ENCODE data around the gene SLC1A5. TPM values are rescaled to one million over a fixed set of nuclear protein-coding genes. Genes with fewer than 3 reads are reported as not detected.

Gene SLC1A5
- polyA plus RNA-seq, 4 donors = 37.8 to 54.3 (median 41.2) TPM

- no peak for DNase-seq (ENCODE audit: low read depth in 4 of 4, low spot score in 3 of 4)
These were observed 60.6 kb downstream of the SLC1A5 start for GRCh38 chr19:46727757-46728156.

- DNase-seq (ENCODE audit: low read depth in 4 of 4, low spot score in 3 of 4) = no peak
These were observed 61.4 kb downstream of the SLC1A5 start for GRCh38 chr19:46726971-46727501.

GRCh38 chr19:46726551-46726950 lies 61.8 kb downstream of the SLC1A5 start:
- no peak for DNase-seq (ENCODE audit: low read depth in 4 of 4, low spot score in 3 of 4)

GRCh38 chr19:46725859-46726393 lies 62.5 kb downstream of the SLC1A5 start:
- no peak for DNase-seq (ENCODE audit: low read depth in 4 of 4, low spot score in 3 of 4)

- DNase-seq (ENCODE audit: low read depth in 4 of 4, low spot score in 3 of 4) = no peak
These were observed 63.2 kb downstream of the SLC1A5 start for GRCh38 chr19:46725036-46725820.

Other genes with a start within 250 kb of the SLC1A5 start
- gene CALM3, start 187.3 kb downstream of the SLC1A5 start, polyA plus RNA-seq (ENCODE audit: insufficient read length in 4 of 4) = 100 to 1,000 TPM; 436 to 442 (median 441) TPM
- gene PTGIR, start 163.5 kb downstream of the SLC1A5 start, polyA plus RNA-seq (ENCODE audit: insufficient read length in 4 of 4) = 1 to 10 TPM; 1.5 to 2.6 (median 2.3) TPM
- gene GNG8, start 152.4 kb downstream of the SLC1A5 start, polyA plus RNA-seq (ENCODE audit: insufficient read length in 4 of 4) = 1 to 10 TPM; 2.4 to 4.7 (median 2.7) TPM
- 10 to 100 TPM; 24.2 to 29.1 (median 27.5) TPM for gene DACT3, start 127.4 kb downstream of the SLC1A5 start, polyA plus RNA-seq (ENCODE audit: insufficient read length in 4 of 4)
- gene PRKD2, start 71.5 kb downstream of the SLC1A5 start, polyA plus RNA-seq (ENCODE audit: insufficient read length in 4 of 4) = 10 to 100 TPM; 28.6 to 41.1 (median 39.6) TPM
- 10 to 100 TPM; 18.0 to 22.3 (median 21.5) TPM for gene FKRP, start 42.5 kb downstream of the SLC1A5 start, polyA plus RNA-seq (ENCODE audit: insufficient read length in 4 of 4)
- 10 to 100 TPM; 78.5 to 94.7 (median 81.2) TPM for gene STRN4, start 42.1 kb downstream of the SLC1A5 start, polyA plus RNA-seq (ENCODE audit: insufficient read length in 4 of 4)
- 100 to 1,000 TPM in 1 of 4 donors, 10 to 100 TPM in 3; 81.9 to 109 (median 92.9) TPM for gene AP2S1, start 62.3 kb upstream of the SLC1A5 start, polyA plus RNA-seq (ENCODE audit: insufficient read length in 4 of 4)
- gene ARHGAP35, start 72.4 kb upstream of the SLC1A5 start, polyA plus RNA-seq (ENCODE audit: insufficient read length in 4 of 4) = 10 to 100 TPM; 48.4 to 54.5 (median 48.7) TPM
- gene NPAS1, start 231.2 kb upstream of the SLC1A5 start, polyA plus RNA-seq (ENCODE audit: insufficient read length in 4 of 4) = 1 to 10 TPM; 1.3 to 3.1 (median 1.4) TPM